Measurements from ENCODE around the gene SETD7.

SETD7 gene

DNA sequence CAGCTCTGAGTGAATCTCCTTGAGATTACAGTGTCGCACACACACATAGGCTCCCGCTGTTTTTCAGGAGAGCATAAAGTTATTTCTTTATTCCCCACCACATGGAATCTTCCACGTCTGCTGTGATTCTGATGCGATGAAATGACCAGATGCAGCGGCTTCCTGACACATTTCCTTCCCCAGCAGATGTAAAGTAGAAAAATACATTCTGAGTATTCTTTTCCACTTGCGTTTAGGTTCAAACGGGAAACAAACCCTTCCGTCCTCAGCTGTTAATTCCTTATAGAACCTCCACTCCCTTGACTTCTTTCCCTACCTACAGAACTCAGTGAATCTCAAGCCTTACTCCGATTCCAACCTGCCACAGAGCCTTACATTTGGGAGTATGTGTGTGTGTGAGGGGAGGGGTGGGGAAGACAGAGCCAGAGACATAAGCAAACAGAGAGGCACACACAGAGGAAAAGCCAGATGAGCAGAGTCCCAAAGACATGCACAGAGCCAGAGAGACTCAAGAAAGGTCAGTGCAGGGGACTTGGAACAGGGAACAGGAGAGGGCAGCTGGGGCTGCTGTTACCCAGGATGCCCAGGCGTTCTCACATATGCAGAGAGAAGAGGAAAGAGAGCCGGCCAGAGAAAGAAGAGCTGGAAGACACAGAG, 47.3 kb downstream of the SETD7 start:
- H3K36me3 ChIP-seq (ENCODE audit: insufficient read depth, low read length) = peaks cover 48% of the 10 kb centered on the region
- DNase-seq = no peak
- no peaks in the 10 kb centered on the region for H4K20me1 ChIP-seq (ENCODE audit: insufficient read depth, low read length)
- H3K9me3 ChIP-seq (ENCODE audit: insufficient read depth, low read length, severe bottlenecking) = no peaks in the 10 kb centered on the region
- H3K9ac ChIP-seq (ENCODE audit: low read depth, low read length) = no peak overlapping the region
- H3K4me1 ChIP-seq (ENCODE audit: insufficient read depth, low read length) = no peaks in the 10 kb centered on the region
- H3K79me2 ChIP-seq (ENCODE audit: insufficient read depth, low read length) = no peaks in the 10 kb centered on the region
- H3K4me3 ChIP-seq (ENCODE audit: low read depth in 1 of 2, low read length in 2 of 2) = no peak overlapping the region
- H3K27ac ChIP-seq (ENCODE audit: low read length) = no peak overlapping the region
- H3K27me3 ChIP-seq (ENCODE audit: insufficient read depth, low read length, poor library complexity) = no peaks in the 10 kb centered on the region
- no peak for TF ChIP-seq EZH2 (IDR thresholded peaks at IDR 0.05; ENCODE audit: borderline replicate concordance, low read depth, low read length, severe bottlenecking)
- TF ChIP-seq, protein P1, sequence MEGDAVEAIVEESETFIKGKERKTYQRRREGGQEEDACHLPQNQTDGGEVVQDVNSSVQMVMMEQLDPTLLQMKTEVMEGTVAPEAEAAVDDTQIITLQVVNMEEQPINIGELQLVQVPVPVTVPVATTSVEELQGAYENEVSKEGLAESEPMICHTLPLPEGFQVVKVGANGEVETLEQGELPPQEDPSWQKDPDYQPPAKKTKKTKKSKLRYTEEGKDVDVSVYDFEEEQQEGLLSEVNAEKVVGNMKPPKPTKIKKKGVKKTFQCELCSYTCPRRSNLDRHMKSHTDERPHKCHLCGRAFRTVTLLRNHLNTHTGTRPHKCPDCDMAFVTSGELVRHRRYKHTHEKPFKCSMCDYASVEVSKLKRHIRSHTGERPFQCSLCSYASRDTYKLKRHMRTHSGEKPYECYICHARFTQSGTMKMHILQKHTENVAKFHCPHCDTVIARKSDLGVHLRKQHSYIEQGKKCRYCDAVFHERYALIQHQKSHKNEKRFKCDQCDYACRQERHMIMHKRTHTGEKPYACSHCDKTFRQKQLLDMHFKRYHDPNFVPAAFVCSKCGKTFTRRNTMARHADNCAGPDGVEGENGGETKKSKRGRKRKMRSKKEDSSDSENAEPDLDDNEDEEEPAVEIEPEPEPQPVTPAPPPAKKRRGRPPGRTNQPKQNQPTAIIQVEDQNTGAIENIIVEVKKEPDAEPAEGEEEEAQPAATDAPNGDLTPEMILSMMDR (IDR thresholded peaks at IDR 0.05; ENCODE audit: borderline replicate concordance, extremely low read depth, low read length, poor library complexity, severe bottlenecking) = no peak
- H2AFZ ChIP-seq (ENCODE audit: low read depth, low read length) = no peak overlapping the region
- H3K4me2 ChIP-seq (ENCODE audit: insufficient read depth, low read length) = no peak overlapping the region
- no peak for ATAC-seq (ENCODE audit: insufficient read depth, low read depth)

DNA sequence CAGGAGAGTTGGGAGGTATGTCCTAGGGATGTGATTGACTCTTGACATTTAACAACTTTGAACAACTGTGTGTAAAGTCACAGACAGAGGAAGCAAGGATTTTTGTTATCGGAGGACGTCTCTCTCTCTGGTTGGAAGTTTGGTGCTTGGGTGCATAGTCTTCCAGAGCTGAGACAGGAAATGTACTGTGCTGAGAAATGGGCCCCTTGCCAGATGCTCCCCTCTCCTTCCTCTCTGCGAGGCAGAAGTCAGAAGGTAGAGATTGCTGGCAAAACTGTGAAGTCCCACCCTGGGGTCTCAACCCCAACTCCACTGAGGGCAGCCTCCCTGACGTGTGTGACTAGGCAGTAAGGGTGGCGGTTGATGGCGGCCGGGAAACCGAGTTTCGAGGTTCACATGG, 49.2 kb downstream of the SETD7 start:
- TF ChIP-seq, protein P1 (IDR thresholded peaks at IDR 0.05; ENCODE audit: borderline replicate concordance, extremely low read depth, low read length, poor library complexity, severe bottlenecking) = no peak
- no peak for TF ChIP-seq EZH2 (IDR thresholded peaks at IDR 0.05; ENCODE audit: borderline replicate concordance, low read depth, low read length, severe bottlenecking)
- H3K27me3 ChIP-seq (ENCODE audit: insufficient read depth, low read length, poor library complexity) = no peaks in the 10 kb centered on the region

DNA sequence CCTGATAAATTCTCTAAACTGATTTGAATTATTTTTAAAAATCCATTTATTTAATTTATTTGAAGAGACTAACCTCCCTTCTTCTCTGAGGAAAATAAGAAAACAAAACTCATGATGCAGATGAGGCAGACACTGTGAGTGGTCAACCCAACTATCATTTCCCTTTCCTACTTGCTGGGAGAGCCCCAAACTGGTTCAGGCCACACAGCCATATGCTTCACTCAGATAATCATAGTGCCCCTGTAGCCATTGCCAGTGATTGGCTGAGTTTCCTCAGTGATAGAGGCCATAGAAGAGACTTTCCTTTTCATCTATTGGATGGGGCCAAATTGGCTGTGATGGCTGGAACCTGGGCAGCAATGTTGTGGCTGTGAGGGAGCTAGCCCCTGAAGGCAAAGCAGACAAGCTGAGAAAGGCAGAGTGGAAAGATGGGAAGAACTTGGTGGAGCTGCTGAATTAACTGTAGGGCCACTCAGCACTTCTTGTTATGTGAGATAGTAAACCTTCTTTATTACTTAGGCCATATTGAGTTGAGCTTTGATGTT, 52.3 kb downstream of the SETD7 start:
- Histone ChIP-seq H3K4me1 (ENCODE audit: insufficient read depth, low read length) (no peaks in the 10 kb centered on the region), H3K36me3 (ENCODE audit: insufficient read depth, low read length) (peaks cover 16% of the 10 kb centered on the region), H3K79me2 (ENCODE audit: insufficient read depth, low read length) (no peaks in the 10 kb centered on the region), H3K27ac (ENCODE audit: low read length) (no peak overlapping the region), H3K9me3 (ENCODE audit: insufficient read depth, low read length, severe bottlenecking) (no peaks in the 10 kb centered on the region), H4K20me1 (ENCODE audit: insufficient read depth, low read length) (no peaks in the 10 kb centered on the region), H3K4me3 (ENCODE audit: low read depth in 1 of 2, low read length in 2 of 2) (no peak overlapping the region), H3K9ac (ENCODE audit: low read depth, low read length) (no peak overlapping the region), H3K4me2 (ENCODE audit: insufficient read depth, low read length) (no peak overlapping the region), H2AFZ (ENCODE audit: low read depth, low read length) (no peak overlapping the region), H3K27me3 (ENCODE audit: insufficient read depth, low read length, poor library complexity) (no peaks in the 10 kb centered on the region)
- DNase-seq (no peak), ATAC-seq (ENCODE audit: insufficient read depth, low read depth) (no peak)
- TF ChIP-seq, protein P1 (IDR thresholded peaks at IDR 0.05; ENCODE audit: borderline replicate concordance, extremely low read depth, low read length, poor library complexity, severe bottlenecking) = no peak
- no peak for TF ChIP-seq EZH2 (IDR thresholded peaks at IDR 0.05; ENCODE audit: borderline replicate concordance, low read depth, low read length, severe bottlenecking)

More for the DNA sequence above, 49.2 kb downstream of the SETD7 start:
- peaks cover 43% of the 10 kb centered on the region for H3K36me3 ChIP-seq (ENCODE audit: insufficient read depth, low read length)
- no peak overlapping the region for H3K4me2 ChIP-seq (ENCODE audit: insufficient read depth, low read length)
- H3K4me3 ChIP-seq (ENCODE audit: low read depth in 1 of 2, low read length in 2 of 2) = no peak overlapping the region
- H3K9ac ChIP-seq (ENCODE audit: low read depth, low read length) = no peak overlapping the region
- no peak for DNase-seq
- no peaks in the 10 kb centered on the region for H3K9me3 ChIP-seq (ENCODE audit: insufficient read depth, low read length, severe bottlenecking)
- no peaks in the 10 kb centered on the region for H3K79me2 ChIP-seq (ENCODE audit: insufficient read depth, low read length)
- no peaks in the 10 kb centered on the region for H4K20me1 ChIP-seq (ENCODE audit: insufficient read depth, low read length)
- H2AFZ ChIP-seq (ENCODE audit: low read depth, low read length) = no peak overlapping the region
- no peaks in the 10 kb centered on the region for H3K4me1 ChIP-seq (ENCODE audit: insufficient read depth, low read length)
- no peak overlapping the region for H3K27ac ChIP-seq (ENCODE audit: low read length)
- no peak for ATAC-seq (ENCODE audit: insufficient read depth, low read depth)
